HG03378 (cell line): ENCODE results near the gene ZNF81.
"Not testable (repeated sequence)": the region's sequence is repeated elsewhere in the genome, so short reads cannot be mapped to it uniquely, and the experiment has no call there.

Experiments
- ATAC-seq: cut with Tn5 transposase; IDR thresholded peaks from one replicate; pipeline ENCODE4 v1.9.1; 2021; ENCODE audit warnings: mild to moderate bottlenecking, moderate library complexity; ENCODE audit not compliant: unreplicated experiment

ZNF81 gene

GRCh38 chrX:47843363-47843762 lies 6.7 kb downstream of the ZNF81 start:
- ATAC-seq: no peak

GRCh38 chrX:47844117-47844516 lies 7.4 kb downstream of the ZNF81 start:
- no peak for ATAC-seq

GRCh38 chrX:47846040-47846439 lies 9.3 kb downstream of the ZNF81 start:
- no peak for ATAC-seq

GRCh38 chrX:47849778-47850177 lies 13.1 kb downstream of the ZNF81 start:
- ATAC-seq: no peak

- ATAC-seq: not testable (repeated sequence)
These were observed 13.7 kb downstream of the ZNF81 start for GRCh38 chrX:47850389-47850788.

GRCh38 chrX:47850901-47851300 lies 14.2 kb downstream of the ZNF81 start:
- no peak for ATAC-seq

GRCh38 chrX:47854474-47854873 lies 17.8 kb downstream of the ZNF81 start:
- ATAC-seq: no peak

GRCh38 chrX:47859686-47860085 lies 23.0 kb downstream of the ZNF81 start:
- no peak for ATAC-seq

GRCh38 chrX:47862680-47863079 lies 26.0 kb downstream of the ZNF81 start:
- no peak for ATAC-seq

GRCh38 chrX:47863187-47863586 lies 26.5 kb downstream of the ZNF81 start:
- no peak for ATAC-seq

GRCh38 chrX:47864300-47864699 lies 27.6 kb downstream of the ZNF81 start:
- no peak for ATAC-seq

- ATAC-seq: no peak
These were observed 28.1 kb downstream of the ZNF81 start for GRCh38 chrX:47864785-47865184.

- no peak for ATAC-seq
These were observed 36.4 kb downstream of the ZNF81 start for GRCh38 chrX:47873123-47873522.

- no peak for ATAC-seq
These were observed 40.6 kb downstream of the ZNF81 start for GRCh38 chrX:47877327-47877726.

GRCh38 chrX:47878198-47878597 lies 41.5 kb downstream of the ZNF81 start:
- ATAC-seq: no peak

- no peak for ATAC-seq
These were observed 42.8 kb downstream of the ZNF81 start for GRCh38 chrX:47879463-47879862.

GRCh38 chrX:47880927-47881326 lies 44.2 kb downstream of the ZNF81 start:
- ATAC-seq: no peak

- ATAC-seq: no peak
These were observed 48.8 kb downstream of the ZNF81 start for GRCh38 chrX:47885501-47885900.

GRCh38 chrX:47898024-47898423 lies 61.3 kb downstream of the ZNF81 start:
- no peak for ATAC-seq

- no peak for ATAC-seq
These were observed 64.1 kb downstream of the ZNF81 start for GRCh38 chrX:47900833-47901232.

GRCh38 chrX:47902161-47902560 lies 65.5 kb downstream of the ZNF81 start:
- ATAC-seq: no peak

- ATAC-seq: no peak
These were observed 79.3 kb downstream of the ZNF81 start for GRCh38 chrX:47915886-47916493.

- no peak for ATAC-seq
These were observed 81.6 kb downstream of the ZNF81 start for GRCh38 chrX:47918274-47918673.
